Endodermal cell (in vitro differentiated cells): ENCODE data around the gene ZMPSTE24. TPM values are rescaled to one million over a fixed set of nuclear protein-coding genes. Genes with fewer than 3 reads are reported as not detected.

Source experiments
- DNase-seq: peaks from one replicate; pipeline ENCODE4 v3.0.0-alpha.2; 2017
- H3K27ac ChIP-seq: 2 replicates; pipeline ENCODE4 v1.5.1; 2013; ENCODE audit warnings: mild to moderate bottlenecking, low read depth, low read length, moderate library complexity
- H3K27me3 ChIP-seq: 2 replicates; pipeline ENCODE4 v1.6.1; 2013; ENCODE audit warnings: mild to moderate bottlenecking, low read length, moderate library complexity; ENCODE audit not compliant: insufficient read depth, control insufficient read depth, poor library complexity, severe bottlenecking
- H3K36me3 ChIP-seq: 2 replicates; pipeline ENCODE4 v1.7.0; 2013; ENCODE audit warnings: mild to moderate bottlenecking, low read length, moderate library complexity; ENCODE audit not compliant: control insufficient read depth, insufficient read depth
- H3K4me1 ChIP-seq: one replicate; pipeline ENCODE4 v1.7.0; 2013; ENCODE audit warnings: low read length; ENCODE audit not compliant: control insufficient read depth, insufficient read depth
- H3K4me3 ChIP-seq: 2 replicates; pipeline ENCODE4 v1.5.1; 2013; ENCODE audit warnings: mild to moderate bottlenecking, low read length, moderate library complexity
- H3K9ac ChIP-seq: 2 replicates; pipeline ENCODE4 v1.6.1; 2013; ENCODE audit warnings: mild to moderate bottlenecking, low read length, moderate library complexity; ENCODE audit not compliant: poor library complexity, severe bottlenecking; ENCODE audit errors: extremely low read depth
- H3K9me3 ChIP-seq: 2 replicates; pipeline ENCODE4 v1.6.1; 2013; ENCODE audit warnings: mild to moderate bottlenecking, low read length, moderate library complexity; ENCODE audit not compliant: control insufficient read depth
- H3K27ac Mint-ChIP-seq: 2 replicates; pipeline ENCODE4 v1.8.0; 2020; ENCODE audit warnings: mixed read lengths
- H3K27me3 Mint-ChIP-seq: 2 replicates; pipeline ENCODE4 v1.8.0; 2021; ENCODE audit warnings: mild to moderate bottlenecking, mixed read lengths; ENCODE audit not compliant: insufficient read depth
- H3K36me3 Mint-ChIP-seq: 2 replicates; pipeline ENCODE4 v1.8.0; 2020; ENCODE audit warnings: low read depth, mixed read lengths
- H3K4me1 Mint-ChIP-seq: 2 replicates; pipeline ENCODE4 v1.8.0; 2020; ENCODE audit warnings: mixed read lengths
- H3K4me3 Mint-ChIP-seq: 2 replicates; pipeline ENCODE4 v1.8.0; 2020; ENCODE audit warnings: mild to moderate bottlenecking, moderate library complexity, mixed read lengths
- H3K9me3 Mint-ChIP-seq: 2 replicates; pipeline ENCODE4 v1.8.0; 2020; ENCODE audit warnings: mild to moderate bottlenecking, mixed read lengths
- CTCF ChIP-seq: fragments of 200-600 bp; sonication (generic); conservative IDR thresholded peaks from 2 replicates; pipeline ENCODE4 v1.5.0; 2021; ENCODE audit warnings: antibody characterized with exemption, mild to moderate bottlenecking
- WGBS, 2 experiments: methylation state at CpG; one replicate each; pipeline versions ENCODE4 v1.1.5 to v1.1.7; 2013; ENCODE audit warnings: missing lambda C conversion rate in 2 of 2, mixed read lengths in 1 of 2; ENCODE audit not compliant: insufficient coverage in 1 of 2, insufficient read length in 1 of 2; 5-methylcytosine and 5-hydroxymethylcytosine counted together
- total RNA-seq, 2 donors: library from RNA; stranded (reverse); fragmentation: NEBNext Ultra II Directional in 1 of 2; extraction: Animal tissue kit (Norgen Biotek cat#: 25700) in 1 of 2; gene quantifications; 2 replicates in 1 of 2; 3 replicates in 1 of 2; pipeline ENCODE4 v1.2.1, GENCODE V29; 2021

The ZMPSTE24 gene
- total RNA-seq, 2 donors from 2014 or later = 41.4 to 42.4 TPM

DNA sequence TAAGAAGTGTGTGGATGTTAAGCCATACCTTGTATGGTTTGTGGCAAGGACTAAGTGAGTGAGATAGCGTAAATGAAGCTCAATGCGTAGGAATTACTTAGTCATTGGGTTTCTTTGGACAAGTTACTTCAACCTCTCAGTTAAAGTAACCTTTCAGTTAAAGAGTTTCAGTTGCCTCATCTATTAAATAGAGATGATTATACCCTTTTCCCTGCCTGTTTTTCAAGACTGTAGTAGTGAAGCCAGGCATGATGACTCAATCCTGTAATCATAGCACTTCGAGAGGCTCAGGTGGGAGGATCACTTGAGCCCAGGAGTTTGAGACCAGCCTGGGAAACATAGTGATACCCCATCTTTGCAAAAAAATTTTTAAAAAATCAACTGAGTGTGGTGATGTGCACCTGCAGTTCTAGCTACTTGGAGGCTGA lies 6.3 kb downstream of the ZMPSTE24 start:
- H3K27me3 ChIP-seq = no peaks in the 10 kb centered on the region
- H3K9ac ChIP-seq = no peak overlapping the region
- H3K4me1 Mint-ChIP-seq = no peaks in the 10 kb centered on the region
- peaks cover 50% of the 10 kb centered on the region for H3K36me3 Mint-ChIP-seq
- no peaks in the 10 kb centered on the region for H3K9me3 Mint-ChIP-seq
- TF ChIP-seq CTCF = no peak
- no peaks in the 10 kb centered on the region for H3K4me1 ChIP-seq
- peaks cover 81% of the 10 kb centered on the region for H3K36me3 ChIP-seq
- H3K27ac ChIP-seq = no peak overlapping the region
- 99 to 100% methylated on average over 2 to 3 of the region's 3 CpGs for whole genome bisulfite sequencing, 2 experiments
- no peak for DNase-seq
- H3K27me3 Mint-ChIP-seq = no peaks in the 10 kb centered on the region
- no peaks in the 10 kb centered on the region for H3K9me3 ChIP-seq
- no peak overlapping the region for H3K4me3 Mint-ChIP-seq
- no peak overlapping the region for H3K27ac Mint-ChIP-seq
- no peak overlapping the region for H3K4me3 ChIP-seq

- Histone ChIP-seq H3K36me3 (peaks cover 83% of the 10 kb centered on the region), H3K9ac (no peak overlapping the region), H3K9me3 (no peaks in the 10 kb centered on the region), H3K27ac (no peak overlapping the region), H3K4me3 (no peak overlapping the region), H3K27me3 (no peaks in the 10 kb centered on the region), H3K4me1 (no peaks in the 10 kb centered on the region)
- DNase-seq = no peak
- Mint-ChIP-seq H3K4me1 (no peaks in the 10 kb centered on the region), H3K36me3 (peaks cover 54% of the 10 kb centered on the region), H3K27ac (no peak overlapping the region), H3K9me3 (no peaks in the 10 kb centered on the region), H3K27me3 (no peaks in the 10 kb centered on the region), H3K4me3 (no peak overlapping the region)
- TF ChIP-seq CTCF = no peak
Observed at GRCh38 chr1:40265298-40265697, 7.3 kb downstream of the ZMPSTE24 start.

DNA sequence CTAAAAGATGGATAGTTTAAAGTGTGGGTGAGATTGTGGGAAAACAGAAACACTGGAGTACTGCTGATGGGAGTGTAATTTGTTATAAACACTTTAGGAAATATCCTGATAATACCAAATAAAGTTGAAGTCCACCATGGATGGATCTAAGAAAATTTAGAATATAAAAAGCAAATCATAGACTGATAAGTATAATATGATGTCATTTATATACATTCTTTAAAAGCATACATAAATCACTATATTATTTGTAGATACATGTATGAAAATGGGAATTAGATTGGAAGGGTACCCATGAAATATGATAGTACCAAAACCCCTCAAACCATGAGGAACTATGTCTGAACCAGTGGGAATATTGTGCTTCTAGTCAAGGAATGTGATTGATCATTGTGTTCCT lies 7.9 kb downstream of the ZMPSTE24 start:
- Mint-ChIP-seq H3K27ac (no peak overlapping the region), H3K36me3 (peaks cover 53% of the 10 kb centered on the region), H3K9me3 (no peaks in the 10 kb centered on the region), H3K4me1 (no peaks in the 10 kb centered on the region), H3K27me3 (no peaks in the 10 kb centered on the region), H3K4me3 (no peak overlapping the region)
- H3K4me1 ChIP-seq = no peaks in the 10 kb centered on the region
- no peaks in the 10 kb centered on the region for H3K9me3 ChIP-seq
- DNase-seq = no peak
- no peak for TF ChIP-seq CTCF
- H3K4me3 ChIP-seq = no peak overlapping the region
- H3K36me3 ChIP-seq = peaks cover 83% of the 10 kb centered on the region
- H3K27ac ChIP-seq = no peak overlapping the region
- H3K27me3 ChIP-seq = no peaks in the 10 kb centered on the region
- no peak overlapping the region for H3K9ac ChIP-seq
